ENCODE results near the gene ARID3C. TPM values are rescaled to one million over a fixed set of nuclear protein-coding genes. Genes with fewer than 3 reads are reported as not detected.

ARID3C gene
- total and polyA plus RNA-seq, 2 experiments from 2014 or later: 0.49 TPM; not detected in 1

DNA sequence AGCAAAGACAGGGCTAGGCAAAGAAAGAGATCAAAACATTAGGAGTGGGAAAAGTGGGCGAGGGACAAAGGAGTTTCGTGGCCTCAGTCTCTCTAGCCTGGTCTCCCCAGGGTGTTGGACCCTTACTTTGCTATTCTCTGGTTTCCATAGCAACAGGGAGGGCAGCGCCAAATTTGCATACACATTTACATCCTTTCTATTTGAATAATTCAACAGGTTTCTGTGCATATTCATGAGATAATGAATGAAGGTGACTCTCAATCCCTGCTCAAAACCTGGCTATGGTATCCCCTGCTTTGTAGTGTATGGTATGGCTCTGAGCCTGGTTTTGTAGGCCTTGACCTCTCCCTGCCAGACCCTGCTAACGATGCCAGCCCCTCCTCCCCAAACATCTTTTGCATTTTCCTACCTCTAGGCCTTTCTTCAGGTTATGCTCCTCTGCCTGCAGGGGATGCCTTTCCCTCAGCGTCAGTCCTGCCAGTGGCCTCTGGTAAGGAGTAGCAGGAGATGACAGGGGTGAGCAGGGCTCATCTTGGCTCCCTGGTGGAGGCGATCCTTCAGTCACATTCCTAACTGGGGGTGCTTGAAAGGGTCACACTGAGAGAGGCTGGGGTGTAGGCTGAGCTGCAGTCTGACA lies 26.8 kb downstream of the ARID3C start:
- no peak for DNase-seq (ENCODE audit: low spot score)
- no peaks in the 10 kb centered on the region for H3K9me2 ChIP-seq (ENCODE audit: insufficient read depth)
- H3K4me1 Mint-ChIP-seq: peaks cover 13% of the 10 kb centered on the region

More for the DNA sequence above, 26.8 kb downstream of the ARID3C start:
- Histone ChIP-seq H2AFZ (no peak overlapping the region), H3K36me3 (ENCODE audit: insufficient read depth) (no peaks in the 10 kb centered on the region), H3F3A (replicated peaks; ENCODE audit: low read depth) (no peaks in the 10 kb centered on the region), H3K79me2 (replicated peaks; ENCODE audit: insufficient read depth) (no peaks in the 10 kb centered on the region), H3K27ac (ENCODE audit: low read depth) (no peak overlapping the region), H4K20me1 (replicated peaks; ENCODE audit: insufficient read depth) (no peaks in the 10 kb centered on the region; the same call in 1 of the 2 replicates), H3K27me3 (ENCODE audit: insufficient read depth) (no peaks in the 10 kb centered on the region), H3K4me1 (ENCODE audit: insufficient read depth) (no peaks in the 10 kb centered on the region), H3K4me2 (0 out of 2 replicates have a peak overlapping the region, but pooled peaks have one; percentile 3), H3K4me3 (no peak overlapping the region)
- Mint-ChIP-seq H3K27me3 (ENCODE audit: insufficient read depth, low read depth, poor library complexity) (peaks cover 6% of the 10 kb centered on the region), H3K36me3 (ENCODE audit: low read depth) (no peaks in the 10 kb centered on the region), H3K9me3 (no peaks in the 10 kb centered on the region; the same call in 2 of the 3 replicates), H3K27ac (no peak overlapping the region), H3K4me3 (no peak overlapping the region)
- TF ChIP-seq EZH2 (IDR thresholded peaks at IDR 0.05; ENCODE audit: low read depth, unreplicated experiment) (no peak), POLR2AphosphoS5 (IDR thresholded peaks at IDR 0.05; ENCODE audit: low read depth) (no peak), ZNF114 (CRISPR knock-in tag; IDR thresholded peaks at IDR 0.05) (no peak), EZH2phosphoT487 (IDR thresholded peaks at IDR 0.05; ENCODE audit: unreplicated experiment) (no peak), NANOG (IDR thresholded peaks at IDR 0.05; ENCODE audit: borderline replicate concordance) (no peak), STAT1 (IDR thresholded peaks at IDR 0.05; ENCODE audit: unreplicated experiment) (no peak), ZNF331 (CRISPR knock-in tag; IDR thresholded peaks at IDR 0.05; ENCODE audit: low read depth) (no peak), CREB1 (CRISPR knock-in tag; IDR thresholded peaks at IDR 0.05; ENCODE audit: low read depth) (no peak), JUNB (IDR thresholded peaks at IDR 0.05; ENCODE audit: unreplicated experiment) (no peak)
- TF ChIP-seq, protein P1, sequence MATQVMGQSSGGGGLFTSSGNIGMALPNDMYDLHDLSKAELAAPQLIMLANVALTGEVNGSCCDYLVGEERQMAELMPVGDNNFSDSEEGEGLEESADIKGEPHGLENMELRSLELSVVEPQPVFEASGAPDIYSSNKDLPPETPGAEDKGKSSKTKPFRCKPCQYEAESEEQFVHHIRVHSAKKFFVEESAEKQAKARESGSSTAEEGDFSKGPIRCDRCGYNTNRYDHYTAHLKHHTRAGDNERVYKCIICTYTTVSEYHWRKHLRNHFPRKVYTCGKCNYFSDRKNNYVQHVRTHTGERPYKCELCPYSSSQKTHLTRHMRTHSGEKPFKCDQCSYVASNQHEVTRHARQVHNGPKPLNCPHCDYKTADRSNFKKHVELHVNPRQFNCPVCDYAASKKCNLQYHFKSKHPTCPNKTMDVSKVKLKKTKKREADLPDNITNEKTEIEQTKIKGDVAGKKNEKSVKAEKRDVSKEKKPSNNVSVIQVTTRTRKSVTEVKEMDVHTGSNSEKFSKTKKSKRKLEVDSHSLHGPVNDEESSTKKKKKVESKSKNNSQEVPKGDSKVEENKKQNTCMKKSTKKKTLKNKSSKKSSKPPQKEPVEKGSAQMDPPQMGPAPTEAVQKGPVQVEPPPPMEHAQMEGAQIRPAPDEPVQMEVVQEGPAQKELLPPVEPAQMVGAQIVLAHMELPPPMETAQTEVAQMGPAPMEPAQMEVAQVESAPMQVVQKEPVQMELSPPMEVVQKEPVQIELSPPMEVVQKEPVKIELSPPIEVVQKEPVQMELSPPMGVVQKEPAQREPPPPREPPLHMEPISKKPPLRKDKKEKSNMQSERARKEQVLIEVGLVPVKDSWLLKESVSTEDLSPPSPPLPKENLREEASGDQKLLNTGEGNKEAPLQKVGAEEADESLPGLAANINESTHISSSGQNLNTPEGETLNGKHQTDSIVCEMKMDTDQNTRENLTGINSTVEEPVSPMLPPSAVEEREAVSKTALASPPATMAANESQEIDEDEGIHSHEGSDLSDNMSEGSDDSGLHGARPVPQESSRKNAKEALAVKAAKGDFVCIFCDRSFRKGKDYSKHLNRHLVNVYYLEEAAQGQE (IDR thresholded peaks at IDR 0.05; ENCODE audit: unreplicated experiment): no peak
- TF ChIP-seq, protein P2, sequence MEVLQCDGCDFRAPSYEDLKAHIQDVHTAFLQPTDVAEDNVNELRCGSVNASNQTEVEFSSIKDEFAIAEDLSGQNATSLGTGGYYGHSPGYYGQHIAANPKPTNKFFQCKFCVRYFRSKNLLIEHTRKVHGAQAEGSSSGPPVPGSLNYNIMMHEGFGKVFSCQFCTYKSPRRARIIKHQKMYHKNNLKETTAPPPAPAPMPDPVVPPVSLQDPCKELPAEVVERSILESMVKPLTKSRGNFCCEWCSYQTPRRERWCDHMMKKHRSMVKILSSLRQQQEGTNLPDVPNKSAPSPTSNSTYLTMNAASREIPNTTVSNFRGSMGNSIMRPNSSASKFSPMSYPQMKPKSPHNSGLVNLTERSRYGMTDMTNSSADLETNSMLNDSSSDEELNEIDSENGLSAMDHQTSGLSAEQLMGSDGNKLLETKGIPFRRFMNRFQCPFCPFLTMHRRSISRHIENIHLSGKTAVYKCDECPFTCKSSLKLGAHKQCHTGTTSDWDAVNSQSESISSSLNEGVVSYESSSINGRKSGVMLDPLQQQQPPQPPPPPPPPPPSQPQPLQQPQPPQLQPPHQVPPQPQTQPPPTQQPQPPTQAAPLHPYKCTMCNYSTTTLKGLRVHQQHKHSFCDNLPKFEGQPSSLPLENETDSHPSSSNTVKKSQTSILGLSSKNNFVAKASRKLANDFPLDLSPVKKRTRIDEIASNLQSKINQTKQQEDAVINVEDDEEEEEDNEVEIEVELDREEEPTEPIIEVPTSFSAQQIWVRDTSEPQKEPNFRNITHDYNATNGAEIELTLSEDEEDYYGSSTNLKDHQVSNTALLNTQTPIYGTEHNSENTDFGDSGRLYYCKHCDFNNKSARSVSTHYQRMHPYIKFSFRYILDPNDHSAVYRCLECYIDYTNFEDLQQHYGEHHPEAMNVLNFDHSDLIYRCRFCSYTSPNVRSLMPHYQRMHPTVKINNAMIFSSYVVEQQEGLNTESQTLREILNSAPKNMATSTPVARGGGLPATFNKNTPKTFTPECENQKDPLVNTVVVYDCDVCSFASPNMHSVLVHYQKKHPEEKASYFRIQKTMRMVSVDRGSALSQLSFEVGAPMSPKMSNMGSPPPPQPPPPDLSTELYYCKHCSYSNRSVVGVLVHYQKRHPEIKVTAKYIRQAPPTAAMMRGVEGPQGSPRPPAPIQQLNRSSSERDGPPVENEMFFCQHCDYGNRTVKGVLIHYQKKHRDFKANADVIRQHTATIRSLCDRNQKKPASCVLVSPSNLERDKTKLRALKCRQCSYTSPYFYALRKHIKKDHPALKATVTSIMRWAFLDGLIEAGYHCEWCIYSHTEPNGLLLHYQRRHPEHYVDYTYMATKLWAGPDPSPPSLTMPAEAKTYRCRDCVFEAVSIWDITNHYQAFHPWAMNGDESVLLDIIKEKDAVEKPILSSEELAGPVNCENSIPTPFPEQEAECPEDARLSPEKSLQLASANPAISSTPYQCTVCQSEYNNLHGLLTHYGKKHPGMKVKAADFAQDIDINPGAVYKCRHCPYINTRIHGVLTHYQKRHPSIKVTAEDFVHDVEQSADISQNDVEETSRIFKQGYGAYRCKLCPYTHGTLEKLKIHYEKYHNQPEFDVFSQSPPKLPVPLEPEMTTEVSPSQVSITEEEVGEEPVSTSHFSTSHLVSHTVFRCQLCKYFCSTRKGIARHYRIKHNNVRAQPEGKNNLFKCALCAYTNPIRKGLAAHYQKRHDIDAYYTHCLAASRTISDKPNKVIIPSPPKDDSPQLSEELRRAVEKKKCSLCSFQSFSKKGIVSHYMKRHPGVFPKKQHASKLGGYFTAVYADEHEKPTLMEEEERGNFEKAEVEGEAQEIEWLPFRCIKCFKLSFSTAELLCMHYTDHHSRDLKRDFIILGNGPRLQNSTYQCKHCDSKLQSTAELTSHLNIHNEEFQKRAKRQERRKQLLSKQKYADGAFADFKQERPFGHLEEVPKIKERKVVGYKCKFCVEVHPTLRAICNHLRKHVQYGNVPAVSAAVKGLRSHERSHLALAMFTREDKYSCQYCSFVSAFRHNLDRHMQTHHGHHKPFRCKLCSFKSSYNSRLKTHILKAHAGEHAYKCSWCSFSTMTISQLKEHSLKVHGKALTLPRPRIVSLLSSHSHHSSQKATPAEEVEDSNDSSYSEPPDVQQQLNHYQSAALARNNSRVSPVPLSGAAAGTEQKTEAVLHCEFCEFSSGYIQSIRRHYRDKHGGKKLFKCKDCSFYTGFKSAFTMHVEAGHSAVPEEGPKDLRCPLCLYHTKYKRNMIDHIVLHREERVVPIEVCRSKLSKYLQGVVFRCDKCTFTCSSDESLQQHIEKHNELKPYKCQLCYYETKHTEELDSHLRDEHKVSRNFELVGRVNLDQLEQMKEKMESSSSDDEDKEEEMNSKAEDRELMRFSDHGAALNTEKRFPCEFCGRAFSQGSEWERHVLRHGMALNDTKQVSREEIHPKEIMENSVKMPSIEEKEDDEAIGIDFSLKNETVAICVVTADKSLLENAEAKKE (CRISPR knock-in tag; IDR thresholded peaks at IDR 0.05): no peak
- TF ChIP-seq, protein P3, sequence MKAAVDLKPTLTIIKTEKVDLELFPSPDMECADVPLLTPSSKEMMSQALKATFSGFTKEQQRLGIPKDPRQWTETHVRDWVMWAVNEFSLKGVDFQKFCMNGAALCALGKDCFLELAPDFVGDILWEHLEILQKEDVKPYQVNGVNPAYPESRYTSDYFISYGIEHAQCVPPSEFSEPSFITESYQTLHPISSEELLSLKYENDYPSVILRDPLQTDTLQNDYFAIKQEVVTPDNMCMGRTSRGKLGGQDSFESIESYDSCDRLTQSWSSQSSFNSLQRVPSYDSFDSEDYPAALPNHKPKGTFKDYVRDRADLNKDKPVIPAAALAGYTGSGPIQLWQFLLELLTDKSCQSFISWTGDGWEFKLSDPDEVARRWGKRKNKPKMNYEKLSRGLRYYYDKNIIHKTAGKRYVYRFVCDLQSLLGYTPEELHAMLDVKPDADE (IDR thresholded peaks at IDR 0.05): no peak
- TF ChIP-seq, protein P4, sequence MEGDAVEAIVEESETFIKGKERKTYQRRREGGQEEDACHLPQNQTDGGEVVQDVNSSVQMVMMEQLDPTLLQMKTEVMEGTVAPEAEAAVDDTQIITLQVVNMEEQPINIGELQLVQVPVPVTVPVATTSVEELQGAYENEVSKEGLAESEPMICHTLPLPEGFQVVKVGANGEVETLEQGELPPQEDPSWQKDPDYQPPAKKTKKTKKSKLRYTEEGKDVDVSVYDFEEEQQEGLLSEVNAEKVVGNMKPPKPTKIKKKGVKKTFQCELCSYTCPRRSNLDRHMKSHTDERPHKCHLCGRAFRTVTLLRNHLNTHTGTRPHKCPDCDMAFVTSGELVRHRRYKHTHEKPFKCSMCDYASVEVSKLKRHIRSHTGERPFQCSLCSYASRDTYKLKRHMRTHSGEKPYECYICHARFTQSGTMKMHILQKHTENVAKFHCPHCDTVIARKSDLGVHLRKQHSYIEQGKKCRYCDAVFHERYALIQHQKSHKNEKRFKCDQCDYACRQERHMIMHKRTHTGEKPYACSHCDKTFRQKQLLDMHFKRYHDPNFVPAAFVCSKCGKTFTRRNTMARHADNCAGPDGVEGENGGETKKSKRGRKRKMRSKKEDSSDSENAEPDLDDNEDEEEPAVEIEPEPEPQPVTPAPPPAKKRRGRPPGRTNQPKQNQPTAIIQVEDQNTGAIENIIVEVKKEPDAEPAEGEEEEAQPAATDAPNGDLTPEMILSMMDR (conservative IDR thresholded peaks at IDR 0.05; ENCODE audit: low read depth in 2 of 2): no peak
- ATAC-seq: peak; percentile 63

All from GM23338 (cell line).